HepG2 (cell line): ENCODE results near the gene CHST2.

Experiments
- MAFK ChIP-seq, 2 experiments: IDR thresholded peaks in 1 of 2; conservative IDR thresholded peaks in 1 of 2; 2 replicates each; pipeline ENCODE4 v1.6.1; 2011; ENCODE audit warnings: improper control_type of control experiment in 2 of 2, low read length in 2 of 2
- SUZ12 ChIP-seq: fragments of 150-350 bp; IDR thresholded peaks from 2 replicates; pipeline ENCODE4 v1.6.1; 2014; ENCODE audit warnings: low read depth, low read length
- ZNF260 ChIP-seq: sonication (generic); formaldehyde crosslinking; IDR thresholded peaks from 2 replicates; pipeline ENCODE4 v1.4.0; 2020; ENCODE audit warnings: missing genetic modification reagents, low read depth, mild to moderate bottlenecking, borderline replicate concordance
- ZNF598 ChIP-seq: sonication (generic); formaldehyde crosslinking; IDR thresholded peaks from 2 replicates; pipeline ENCODE4 v1.5.1; 2020; ENCODE audit warnings: mild to moderate bottlenecking, missing genetic modification reagents, borderline replicate concordance
- ZSCAN30 ChIP-seq: sonication (generic); formaldehyde crosslinking; IDR thresholded peaks from 2 replicates; pipeline ENCODE4 v1.5.0; 2020; ENCODE audit warnings: mild to moderate bottlenecking, missing genetic modification reagents

DNA sequence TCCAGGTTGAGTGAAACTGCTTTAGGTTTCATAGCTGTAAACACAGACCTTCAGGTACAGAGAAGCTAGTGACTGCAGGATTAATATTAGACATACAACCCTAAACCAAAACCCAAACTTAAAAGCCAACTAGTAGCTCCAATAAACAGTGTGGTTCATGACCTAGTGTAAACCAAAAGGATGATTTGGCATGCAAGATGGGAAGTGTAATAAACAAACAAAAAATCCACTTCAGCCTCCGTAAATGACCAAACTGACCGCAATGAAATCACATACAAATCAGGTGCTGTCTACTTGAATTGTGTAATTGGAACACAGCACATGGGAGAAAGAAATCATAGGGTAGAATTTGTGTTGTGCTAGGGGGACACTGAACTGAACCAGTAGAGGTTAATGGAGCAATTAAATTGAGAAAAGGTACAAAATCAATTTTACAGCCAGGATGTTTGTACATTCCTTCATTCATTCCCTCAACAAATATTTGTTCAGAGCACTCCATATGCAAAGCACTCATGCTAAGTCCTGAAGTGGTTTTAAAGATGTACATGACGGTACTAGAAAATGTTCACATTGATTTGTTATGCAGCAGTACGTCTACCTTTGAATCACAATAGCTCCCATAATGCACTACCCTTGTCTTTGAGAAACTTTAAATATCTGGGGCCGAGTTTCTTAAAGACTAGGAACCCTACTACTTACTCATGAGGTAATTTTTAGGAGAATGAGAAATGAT is 21.4 kb upstream of the CHST2 start:
- no peak for TF ChIP-seq SUZ12
- TF ChIP-seq ZNF260 (CRISPR knock-in tag) = no peak
- no peak for TF ChIP-seq MAFK (conservative IDR thresholded peaks at IDR 0.05 in 1 of 2, IDR thresholded peaks at IDR 0.05 in 1 of 2; ENCODE audit: low read length in 2 of 2)
- TF ChIP-seq ZSCAN30 (CRISPR knock-in tag) = no peak
- no peak for TF ChIP-seq ZNF598
